ENCODE measurements around the gene RRAS. TPM values are rescaled to one million over a fixed set of nuclear protein-coding genes. Genes with fewer than 3 reads are reported as not detected.

Gene RRAS
- total and polyA plus RNA-seq, 8 donors: 5.5 to 42.9 (median 9.5) TPM

GRCh38 chr19:49658566-49659442 lies 18.9 kb upstream of the RRAS start:
- WGBS, 2 donors: 89 to 92% methylated on average over 11 to 12 of the region's 12 CpGs
- FAIRE-seq (no peak), DNase-seq (peak in 1 of 6 donors; percentile 73), ATAC-seq (no peak)
- Histone ChIP-seq H3K4me1 (peaks cover 0 to 2% (median 0%) of the 10 kb centered on the region in 3 donors), H3K36me3 (peaks cover 0 to 45% (median 11%) of the 10 kb centered on the region in 3 donors), H3K9me3 (no peaks in the 10 kb centered on the region), H3K27me3 (no peaks in the 10 kb centered on the region), H3K4me3 (no peak overlapping the region), H3K27ac (no peak overlapping the region)
- intact Hi-C loops (cut with DNase I): no loop called here
- TF ChIP-seq, protein P1, sequence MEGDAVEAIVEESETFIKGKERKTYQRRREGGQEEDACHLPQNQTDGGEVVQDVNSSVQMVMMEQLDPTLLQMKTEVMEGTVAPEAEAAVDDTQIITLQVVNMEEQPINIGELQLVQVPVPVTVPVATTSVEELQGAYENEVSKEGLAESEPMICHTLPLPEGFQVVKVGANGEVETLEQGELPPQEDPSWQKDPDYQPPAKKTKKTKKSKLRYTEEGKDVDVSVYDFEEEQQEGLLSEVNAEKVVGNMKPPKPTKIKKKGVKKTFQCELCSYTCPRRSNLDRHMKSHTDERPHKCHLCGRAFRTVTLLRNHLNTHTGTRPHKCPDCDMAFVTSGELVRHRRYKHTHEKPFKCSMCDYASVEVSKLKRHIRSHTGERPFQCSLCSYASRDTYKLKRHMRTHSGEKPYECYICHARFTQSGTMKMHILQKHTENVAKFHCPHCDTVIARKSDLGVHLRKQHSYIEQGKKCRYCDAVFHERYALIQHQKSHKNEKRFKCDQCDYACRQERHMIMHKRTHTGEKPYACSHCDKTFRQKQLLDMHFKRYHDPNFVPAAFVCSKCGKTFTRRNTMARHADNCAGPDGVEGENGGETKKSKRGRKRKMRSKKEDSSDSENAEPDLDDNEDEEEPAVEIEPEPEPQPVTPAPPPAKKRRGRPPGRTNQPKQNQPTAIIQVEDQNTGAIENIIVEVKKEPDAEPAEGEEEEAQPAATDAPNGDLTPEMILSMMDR (IDR thresholded peaks at IDR 0.05): no peak

GRCh38 chr19:49658139-49658517 lies 18.2 kb upstream of the RRAS start:
- TF ChIP-seq, protein P1 (IDR thresholded peaks at IDR 0.05): no peak
- Histone ChIP-seq H3K27ac (no peak overlapping the region), H3K4me1 (no peaks in the 10 kb centered on the region), H3K27me3 (no peaks in the 10 kb centered on the region), H3K36me3 (peaks cover 0 to 50% (median 17%) of the 10 kb centered on the region in 3 donors), H3K4me3 (no peak overlapping the region), H3K9me3 (no peaks in the 10 kb centered on the region)
- intact Hi-C loops (cut with DNase I): no loop called here
- 90 to 95% methylated on average over 12 to 15 of the region's 15 CpGs for WGBS, 2 donors
- ATAC-seq (no peak), DNase-seq (peak in 2 of 6 donors; percentile 49 to 67), FAIRE-seq (no peak)

DNA sequence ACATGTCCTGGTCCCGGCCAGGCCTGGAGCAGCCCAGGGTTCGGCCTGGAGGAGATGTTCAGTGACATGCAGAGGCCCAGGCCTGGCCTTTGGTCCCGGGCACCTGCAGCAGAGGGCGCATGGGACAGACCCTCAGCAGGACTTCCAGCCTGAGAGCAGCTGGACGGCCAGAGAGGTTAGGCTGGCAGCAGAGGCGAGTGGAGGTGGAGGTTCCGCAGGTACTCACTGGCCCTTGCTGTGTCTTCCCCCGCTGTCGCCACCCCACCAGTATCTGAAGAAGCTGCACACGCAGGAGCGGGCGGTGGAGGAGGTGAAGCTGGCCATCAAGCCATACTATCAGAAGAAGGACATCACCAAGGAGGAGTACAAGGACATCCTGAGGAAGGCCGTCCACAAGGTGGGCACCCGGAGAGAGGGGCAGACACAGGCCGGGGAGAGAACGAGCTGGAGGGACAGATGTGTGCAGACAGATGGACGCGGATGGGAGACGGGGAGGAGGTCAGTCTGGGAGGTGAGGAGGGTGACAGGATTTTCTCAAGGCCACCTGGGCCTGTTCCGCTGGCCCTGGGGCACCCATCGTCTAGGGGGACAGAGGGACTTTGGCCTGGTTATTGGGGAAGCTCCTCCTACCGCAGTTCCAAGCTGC lies 17.7 kb upstream of the RRAS start:
- H3K27ac ChIP-seq: no peak overlapping the region
- H3K9me3 ChIP-seq: no peaks in the 10 kb centered on the region
- intact Hi-C loops (cut with DNase I): no loop called here
- peak in 1 of 6 donors; percentile 72 for DNase-seq
- no peak overlapping the region for H3K4me3 ChIP-seq
- FAIRE-seq: no peak
- no peaks in the 10 kb centered on the region for H3K27me3 ChIP-seq
- 88 to 91% methylated on average over 22 of the region's 22 CpGs for WGBS, 2 donors
- TF ChIP-seq, protein P1 (IDR thresholded peaks at IDR 0.05): no peak
- H3K36me3 ChIP-seq: peaks cover 0 to 55% (median 22%) of the 10 kb centered on the region in 3 donors
- no peak for ATAC-seq
- H3K4me1 ChIP-seq: no peaks in the 10 kb centered on the region

GRCh38 chr19:49656456-49657109 lies 16.6 kb upstream of the RRAS start:
- ATAC-seq (no peak), FAIRE-seq (no peak), DNase-seq (peak in 1 of 6 donors; percentile 25)
- no peaks in the 10 kb centered on the region for H3K27me3 ChIP-seq
- intact Hi-C loops (cut with DNase I): no loop called here
- 90 to 95% methylated on average over 17 of the region's 17 CpGs for WGBS, 2 donors
- H3K36me3 ChIP-seq: peaks cover 0 to 53% (median 19%) of the 10 kb centered on the region in 3 donors
- H3K27ac ChIP-seq: no peak overlapping the region
- TF ChIP-seq, protein P1 (IDR thresholded peaks at IDR 0.05): no peak
- no peaks in the 10 kb centered on the region for H3K9me3 ChIP-seq
- no peaks in the 10 kb centered on the region for H3K4me1 ChIP-seq
- H3K4me3 ChIP-seq: no peak overlapping the region
